NOMO-1 treated with DMSO at 0.1 percent for 48 hours (cell line): ENCODE data around the gene MRPL53.
"Not testable (repeated sequence)": the region's sequence is repeated elsewhere in the genome, so short reads cannot be mapped to it uniquely, and the experiment has no call there.

Experiments used
- DNase-seq: peaks from one replicate; lab custom pipeline; 2025; ENCODE audit not compliant: unreplicated experiment; lab: John Stamatoyannopoulos, UW

Gene MRPL53

DNA sequence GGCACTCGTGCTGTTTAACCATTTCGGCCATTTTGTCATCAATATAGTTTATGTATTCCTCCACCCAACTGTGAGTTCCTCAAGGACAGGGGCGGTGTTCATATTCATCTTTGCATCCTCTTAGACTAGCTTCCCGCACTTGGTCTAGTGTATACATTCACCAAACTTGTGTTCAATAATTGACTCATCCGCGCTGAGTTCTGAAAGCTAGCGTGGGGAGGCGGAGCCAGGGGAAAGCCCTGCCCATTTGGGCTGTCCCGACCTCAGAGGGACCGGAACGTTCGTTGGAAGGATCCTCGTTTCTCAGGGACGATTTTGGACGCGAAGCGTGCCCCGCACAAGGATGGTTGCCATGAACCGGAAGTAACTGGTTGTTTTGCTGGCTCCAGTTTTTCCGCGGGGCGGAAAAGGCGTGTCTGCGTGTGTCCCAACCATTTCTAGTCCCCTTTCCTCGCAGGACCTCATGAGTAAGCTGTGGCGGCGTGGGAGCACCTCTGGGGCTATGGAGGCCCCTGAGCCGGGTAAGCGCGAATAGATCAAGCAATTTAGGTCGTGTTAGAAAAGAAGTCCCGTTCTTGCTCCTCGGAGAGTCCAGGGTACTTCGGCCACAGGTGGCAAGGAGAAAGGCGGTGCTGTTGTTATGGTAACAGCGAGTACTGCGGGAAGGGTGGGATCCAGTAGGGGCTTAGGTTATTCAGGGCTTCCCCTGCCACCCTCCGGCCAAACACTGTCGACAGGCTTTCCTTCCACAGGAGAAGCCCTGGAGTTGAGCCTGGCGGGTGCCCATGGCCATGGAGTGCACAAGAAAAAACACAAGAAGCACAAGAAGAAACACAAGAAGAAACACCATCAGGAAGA is 17.6 kb downstream of the MRPL53 start, which contains the start of gene INO80B:
Gene INO80B (plus strand): TSS at position 434 of the 858 bp plus-strand sequence. CDS start 30 bp downstream, at position 464.
- DNase-seq: peak; percentile 96

GRCh38 chr2:74450570-74451190 is 21.8 kb downstream of the MRPL53 start:
- DNase-seq: no peak

GRCh38 chr2:74448771-74449170 is 23.7 kb downstream of the MRPL53 start:
- no peak for DNase-seq

GRCh38 chr2:74447230-74447999 is 25.1 kb downstream of the MRPL53 start:
- DNase-seq: no peak

DNA sequence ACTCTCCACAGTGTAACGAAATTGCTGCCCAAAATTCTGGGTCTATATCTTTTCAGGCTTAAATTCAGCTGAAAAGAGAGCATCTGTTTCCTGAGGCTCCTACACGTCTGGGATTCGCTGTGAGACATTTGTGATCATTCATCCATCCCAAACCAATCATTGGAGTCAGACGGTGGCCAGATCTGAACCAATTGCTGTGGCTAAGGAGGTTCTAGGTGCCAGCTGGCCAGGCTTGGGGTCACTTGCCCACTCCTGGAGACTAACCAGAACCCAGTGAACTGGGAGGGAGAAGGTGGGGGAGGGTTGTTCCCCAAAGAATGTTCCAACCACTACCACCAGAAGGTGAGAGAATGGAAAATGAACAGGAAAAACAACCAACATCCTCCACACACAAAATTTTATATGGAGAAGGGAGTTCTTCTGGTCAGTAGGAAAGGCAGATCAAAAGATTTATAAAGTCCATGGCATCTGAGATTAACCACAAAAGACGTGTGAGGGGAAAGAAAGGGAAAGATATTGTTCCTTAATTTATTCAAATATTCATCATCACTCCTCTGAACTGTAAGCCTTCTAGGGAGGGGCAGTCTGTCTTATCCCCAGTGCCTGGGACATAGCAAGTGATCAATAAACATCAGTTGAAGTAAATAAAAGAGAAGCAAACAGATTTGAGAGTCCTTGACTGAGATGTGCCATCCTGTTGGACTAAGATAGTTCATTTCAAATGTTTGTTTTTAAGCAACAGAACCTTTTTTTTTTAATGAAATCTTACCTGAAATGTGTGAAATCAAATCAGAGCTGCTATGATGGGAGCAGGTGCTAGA is 27.8 kb downstream of the MRPL53 start:
- no peak for DNase-seq

GRCh38 chr2:74442483-74443297 is 29.8 kb downstream of the MRPL53 start:
- DNase-seq: not testable (repeated sequence)

GRCh38 chr2:74441690-74442482 is 30.6 kb downstream of the MRPL53 start, which contains the start of gene RTKN:
RTKN (minus strand) TSS chr2:74441937; CDS start chr2:74441816, 121 bp downstream.
- no peak for DNase-seq

GRCh38 chr2:74441170-74441689 is 31.2 kb downstream of the MRPL53 start:
- DNase-seq: no peak

- peak; percentile 73 for DNase-seq
These were observed 31.9 kb downstream of the MRPL53 start for GRCh38 chr2:74440378-74441169.

DNA sequence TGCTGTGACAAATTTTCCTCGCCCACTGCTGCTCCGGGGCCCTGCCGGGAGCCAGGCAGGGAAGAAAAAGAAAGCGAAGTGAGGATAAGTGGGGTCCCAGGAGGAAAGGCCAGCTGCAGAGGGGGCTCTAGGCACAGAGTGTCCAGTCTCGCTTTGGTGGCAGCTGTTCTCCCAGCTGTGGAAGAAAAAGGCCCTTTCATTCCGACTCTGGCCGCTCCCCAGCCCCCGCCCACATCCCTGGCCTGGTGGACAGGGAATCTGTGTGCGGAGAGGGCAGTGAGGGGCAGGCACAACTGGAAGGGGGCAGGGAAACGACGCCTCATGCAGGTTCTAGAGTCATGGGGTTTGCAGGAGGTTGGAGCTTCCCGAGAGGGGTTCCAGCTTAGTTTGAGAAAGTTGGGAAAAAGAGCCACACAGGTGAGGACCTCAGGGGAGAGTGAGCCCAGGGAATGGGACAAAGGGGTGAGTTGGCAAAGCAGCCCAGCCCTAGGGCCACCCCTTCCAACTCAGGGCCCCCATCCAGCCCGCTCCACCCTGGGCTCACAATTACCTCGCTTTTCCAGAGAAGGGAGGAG is 32.6 kb downstream of the MRPL53 start:
- no peak for DNase-seq

DNA sequence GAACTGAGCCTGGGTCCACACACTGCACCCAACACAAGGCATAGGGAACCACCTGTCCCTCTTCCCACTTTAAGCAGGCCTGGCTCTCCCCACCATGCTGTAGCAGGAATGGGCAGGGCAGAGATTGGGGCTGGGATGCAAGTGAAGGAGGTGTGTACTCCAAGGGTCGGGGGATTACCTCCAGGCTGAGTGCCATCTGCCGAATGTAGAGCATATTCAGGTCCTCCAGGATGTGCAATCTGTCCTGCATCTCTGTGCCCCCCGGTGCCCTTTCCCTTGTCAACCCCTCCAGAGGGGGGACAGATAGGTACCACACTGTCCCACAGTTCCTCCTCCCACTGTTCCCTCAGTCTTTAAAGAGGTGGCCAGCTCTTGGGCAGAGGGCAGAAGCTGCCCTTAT is 33.1 kb downstream of the MRPL53 start:
- DNase-seq: no peak

DNA sequence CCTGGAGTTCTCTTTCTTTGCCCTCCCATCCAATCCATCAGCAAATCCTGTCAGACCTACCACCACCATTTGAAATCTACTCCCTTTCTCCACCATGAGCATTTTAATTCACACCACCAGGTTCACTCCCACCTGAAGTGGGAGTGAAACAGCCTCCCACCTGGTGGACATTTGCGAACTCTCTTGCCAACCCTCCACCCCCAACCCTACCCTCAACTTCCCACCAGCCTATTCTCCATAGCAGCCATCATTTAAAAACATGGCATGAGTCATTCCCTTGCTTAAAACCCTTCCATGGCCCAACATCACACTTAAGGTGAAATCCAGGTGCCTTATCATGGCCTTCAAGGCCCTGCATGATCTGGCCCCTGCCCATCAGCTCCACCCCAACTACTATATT is 34.2 kb downstream of the MRPL53 start:
- no peak for DNase-seq

DNA sequence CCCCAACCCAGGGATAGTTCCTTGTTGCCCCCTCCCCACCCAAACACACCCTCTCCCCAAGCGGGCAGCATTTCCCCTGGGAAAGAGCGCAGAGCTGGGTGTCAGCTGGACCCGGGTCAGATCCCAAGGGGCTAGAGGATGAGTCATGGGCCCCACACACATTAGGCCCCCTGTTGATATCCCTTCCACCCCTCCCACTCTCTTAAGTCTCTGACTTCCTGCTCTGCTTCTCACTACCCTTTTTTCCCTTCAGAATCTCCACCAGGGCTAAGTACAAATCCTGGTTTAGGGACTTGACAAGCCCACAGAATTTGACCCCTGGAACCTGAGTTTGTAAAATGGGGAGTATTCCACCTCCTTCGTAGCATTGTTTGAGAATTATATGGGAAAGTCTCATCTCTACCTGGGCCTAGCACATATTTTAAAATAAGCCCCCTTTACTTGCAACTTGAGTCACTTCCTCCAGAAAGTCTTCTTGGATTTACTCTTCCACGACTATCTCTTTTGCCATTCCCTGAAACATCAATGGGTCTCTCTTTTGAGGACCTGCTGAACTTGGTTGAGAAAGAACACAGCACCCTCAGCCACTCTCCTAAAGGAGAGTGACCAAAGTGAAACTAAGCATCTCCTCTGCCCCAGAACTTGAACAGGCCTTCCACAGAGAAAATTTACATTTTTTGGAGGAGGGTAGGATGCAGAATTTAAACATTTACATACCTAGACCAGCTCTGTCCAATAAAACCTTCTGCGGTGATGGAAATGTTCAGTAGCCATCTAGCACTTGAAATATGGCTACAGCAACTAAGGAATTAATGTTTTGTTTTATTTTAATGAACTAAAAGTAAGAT is 35.4 kb downstream of the MRPL53 start:
- no peak for DNase-seq

DNA sequence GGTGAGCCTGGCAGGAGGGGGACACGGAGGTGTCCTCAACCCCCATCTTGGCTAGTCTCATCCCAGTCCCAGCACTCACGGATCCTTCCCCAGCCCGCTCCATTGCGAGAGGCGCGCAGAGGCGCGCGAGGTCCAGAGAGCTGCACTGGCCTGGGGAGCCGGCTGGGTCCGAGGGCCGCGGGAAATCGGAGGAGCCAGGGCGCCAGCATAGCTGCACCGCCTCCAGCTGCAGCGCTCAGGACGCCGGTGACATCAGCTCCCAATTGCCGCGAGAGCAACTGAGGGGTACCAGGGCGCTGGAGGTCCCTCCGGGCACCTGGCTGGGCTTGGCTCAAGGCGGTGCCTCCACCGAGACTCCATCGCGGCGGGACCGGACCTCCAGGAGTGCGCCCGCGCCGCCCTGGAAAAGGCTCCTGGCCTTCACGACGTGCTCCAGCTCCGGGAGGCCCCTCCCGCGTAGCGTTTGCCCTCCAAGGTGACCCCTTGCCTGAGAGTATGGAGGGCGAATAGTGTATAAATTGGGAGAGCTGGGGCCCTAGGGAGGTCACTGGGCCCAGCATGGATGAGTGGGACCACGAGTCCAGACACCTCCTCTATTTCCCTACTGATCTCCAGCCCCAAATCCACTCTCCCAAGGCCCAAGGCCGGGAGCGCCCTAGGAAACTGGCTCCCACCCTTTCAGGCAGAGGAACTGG is 36.2 kb downstream of the MRPL53 start:
- no peak for DNase-seq

DNA sequence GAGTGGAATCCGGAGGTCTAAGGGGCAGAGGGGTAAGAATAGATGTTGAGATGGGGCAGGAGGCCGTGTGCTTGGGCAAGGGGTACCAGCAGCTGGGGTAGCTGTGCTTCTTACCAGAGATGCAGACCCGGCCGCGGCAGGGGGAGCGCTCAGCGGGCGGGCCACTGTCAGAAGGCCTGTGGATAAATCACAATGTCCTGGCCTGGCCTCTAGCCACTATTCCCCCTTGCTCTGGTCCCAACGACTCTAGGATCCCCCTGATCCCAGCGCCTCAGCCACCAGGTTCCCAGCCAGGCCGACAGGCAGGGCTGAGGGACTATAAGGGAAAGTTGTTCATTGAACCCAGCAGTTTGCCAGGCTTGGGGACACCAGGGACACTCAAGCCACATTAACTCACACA is 42.0 kb downstream of the MRPL53 start:
- no peak for DNase-seq
